GM18526 (cell line): ENCODE measurements around the gene SRBD1.

Source experiments
- POLR2A ChIP-seq: IDR thresholded peaks from 3 replicates; pipeline ENCODE4 v1.6.1; 2011; ENCODE audit not compliant: insufficient read length; ENCODE audit errors: extremely low read depth

SRBD1 gene

GRCh38 chr2:45406621-45407020 lies 204.4 kb downstream of the SRBD1 start:
- TF ChIP-seq POLR2A = no peak

GRCh38 chr2:45404807-45405297 lies 206.2 kb downstream of the SRBD1 start:
- TF ChIP-seq POLR2A = no peak

- no peak for TF ChIP-seq POLR2A
Observed at GRCh38 chr2:45403036-45403435, 208.0 kb downstream of the SRBD1 start.

- no peak for TF ChIP-seq POLR2A
Observed at GRCh38 chr2:45401431-45401922, 209.6 kb downstream of the SRBD1 start.

- TF ChIP-seq POLR2A = no peak
Observed at GRCh38 chr2:45399040-45399784, 211.9 kb downstream of the SRBD1 start.

GRCh38 chr2:45397292-45397691 lies 213.8 kb downstream of the SRBD1 start:
- no peak for TF ChIP-seq POLR2A

- no peak for TF ChIP-seq POLR2A
Observed at GRCh38 chr2:45396671-45397070, 214.4 kb downstream of the SRBD1 start.

GRCh38 chr2:45394842-45395241 lies 216.2 kb downstream of the SRBD1 start:
- TF ChIP-seq POLR2A = no peak

GRCh38 chr2:45394216-45394615 lies 216.9 kb downstream of the SRBD1 start:
- no peak for TF ChIP-seq POLR2A

- TF ChIP-seq POLR2A = no peak
Observed at GRCh38 chr2:45391866-45392265, 219.2 kb downstream of the SRBD1 start.

- no peak for TF ChIP-seq POLR2A
Observed at GRCh38 chr2:45390861-45391260, 220.2 kb downstream of the SRBD1 start.

GRCh38 chr2:45390441-45390840 lies 220.6 kb downstream of the SRBD1 start:
- TF ChIP-seq POLR2A = no peak

- no peak for TF ChIP-seq POLR2A
Observed at GRCh38 chr2:45388541-45389100, 222.4 kb downstream of the SRBD1 start.

GRCh38 chr2:45382744-45383143 lies 228.3 kb downstream of the SRBD1 start:
- no peak for TF ChIP-seq POLR2A

- no peak for TF ChIP-seq POLR2A
Observed at GRCh38 chr2:45380131-45380836, 230.8 kb downstream of the SRBD1 start.
